Keratinocyte (primary cell): ENCODE results near the gene LIN7A.

Experiments
- EZH2 ChIP-seq: IDR thresholded peaks from one replicate; pipeline ENCODE4 v1.6.1; 2012; ENCODE audit warnings: inconsistent platforms, mild to moderate bottlenecking, low read length, moderate library complexity
- TF ChIP-seq, protein P1 (sequence below), 3 experiments: IDR thresholded peaks in 1 of 3; conservative IDR thresholded peaks in 1 of 3; optimal IDR thresholded peaks in 1 of 3; 2 replicates in 2 of 3; 3 replicates in 1 of 3; pipeline versions ENCODE3 to v1.5.1; 2011; ENCODE audit warnings: low read length in 3 of 3, mild to moderate bottlenecking in 3 of 3, moderate library complexity in 2 of 3, control low read depth in 1 of 3, inconsistent platforms in 1 of 3; ENCODE audit not compliant: insufficient read depth in 2 of 3; ENCODE audit errors: extremely low read depth in 1 of 3

GRCh38 chr12:80924437-80924836 lies 13.3 kb downstream of the LIN7A start:
- TF ChIP-seq, protein P1, sequence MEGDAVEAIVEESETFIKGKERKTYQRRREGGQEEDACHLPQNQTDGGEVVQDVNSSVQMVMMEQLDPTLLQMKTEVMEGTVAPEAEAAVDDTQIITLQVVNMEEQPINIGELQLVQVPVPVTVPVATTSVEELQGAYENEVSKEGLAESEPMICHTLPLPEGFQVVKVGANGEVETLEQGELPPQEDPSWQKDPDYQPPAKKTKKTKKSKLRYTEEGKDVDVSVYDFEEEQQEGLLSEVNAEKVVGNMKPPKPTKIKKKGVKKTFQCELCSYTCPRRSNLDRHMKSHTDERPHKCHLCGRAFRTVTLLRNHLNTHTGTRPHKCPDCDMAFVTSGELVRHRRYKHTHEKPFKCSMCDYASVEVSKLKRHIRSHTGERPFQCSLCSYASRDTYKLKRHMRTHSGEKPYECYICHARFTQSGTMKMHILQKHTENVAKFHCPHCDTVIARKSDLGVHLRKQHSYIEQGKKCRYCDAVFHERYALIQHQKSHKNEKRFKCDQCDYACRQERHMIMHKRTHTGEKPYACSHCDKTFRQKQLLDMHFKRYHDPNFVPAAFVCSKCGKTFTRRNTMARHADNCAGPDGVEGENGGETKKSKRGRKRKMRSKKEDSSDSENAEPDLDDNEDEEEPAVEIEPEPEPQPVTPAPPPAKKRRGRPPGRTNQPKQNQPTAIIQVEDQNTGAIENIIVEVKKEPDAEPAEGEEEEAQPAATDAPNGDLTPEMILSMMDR (optimal IDR thresholded peaks at IDR 0.05 in 1 of 3, IDR thresholded peaks at IDR 0.05 in 1 of 3, conservative IDR thresholded peaks at IDR 0.05 in 1 of 3; ENCODE audit: extremely low read depth in 1 of 3, insufficient read depth in 2 of 3, low read length in 3 of 3) = no peak
- no peak for TF ChIP-seq EZH2
